COR-L47 (cell line): Measurements from ENCODE around the gene DYSF.
A peak's percentile ranks its signal among the peaks of the same experiment; 100 is the strongest.

Experiments used
- DNase-seq: peaks from one replicate; lab custom pipeline; 2025; lab: John Stamatoyannopoulos, UW

Gene DYSF

GRCh38 chr2:71530211-71530610 lies 76.8 kb downstream of the DYSF start:
- no peak for DNase-seq

DNA sequence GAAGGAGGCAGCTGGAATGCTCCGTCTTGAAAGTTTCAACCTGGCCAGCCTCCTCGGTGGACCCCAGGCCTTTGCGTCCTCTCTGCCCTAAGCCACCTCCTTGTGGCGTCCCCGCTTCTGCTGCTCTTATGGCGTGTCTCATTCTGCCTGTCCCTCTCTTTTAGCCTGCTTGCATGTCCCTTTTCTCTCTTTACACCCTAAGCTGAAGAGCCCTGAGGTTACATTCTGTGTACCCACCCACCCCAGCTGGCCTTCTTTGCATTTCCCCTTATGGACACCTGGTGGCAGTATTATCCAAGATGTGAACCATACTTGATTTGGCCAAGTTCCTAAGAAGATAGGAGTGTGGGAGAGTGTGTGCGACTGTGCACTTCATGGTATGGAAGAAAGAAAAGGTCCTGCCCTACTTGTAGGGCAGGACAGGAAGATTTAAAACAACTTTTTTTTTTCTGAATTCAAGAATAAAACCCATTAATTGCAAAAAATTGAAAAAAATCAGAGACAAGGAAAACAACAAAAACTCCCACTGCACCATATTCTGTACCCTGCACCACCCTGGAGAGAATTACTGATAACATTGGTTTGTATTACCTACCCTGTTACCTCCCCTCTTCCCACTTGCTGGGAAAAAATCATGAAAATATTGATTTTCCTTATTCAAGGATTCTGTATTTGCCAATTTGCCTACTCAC lies 77.4 kb downstream of the DYSF start:
- DNase-seq = peak; percentile 9

- DNase-seq = no peak
Observed at GRCh38 chr2:71531522-71532047, 78.2 kb downstream of the DYSF start.

- DNase-seq = no peak
Observed at GRCh38 chr2:71532327-71532726, 79.0 kb downstream of the DYSF start.

GRCh38 chr2:71534201-71534600 lies 80.8 kb downstream of the DYSF start:
- no peak for DNase-seq

DNA sequence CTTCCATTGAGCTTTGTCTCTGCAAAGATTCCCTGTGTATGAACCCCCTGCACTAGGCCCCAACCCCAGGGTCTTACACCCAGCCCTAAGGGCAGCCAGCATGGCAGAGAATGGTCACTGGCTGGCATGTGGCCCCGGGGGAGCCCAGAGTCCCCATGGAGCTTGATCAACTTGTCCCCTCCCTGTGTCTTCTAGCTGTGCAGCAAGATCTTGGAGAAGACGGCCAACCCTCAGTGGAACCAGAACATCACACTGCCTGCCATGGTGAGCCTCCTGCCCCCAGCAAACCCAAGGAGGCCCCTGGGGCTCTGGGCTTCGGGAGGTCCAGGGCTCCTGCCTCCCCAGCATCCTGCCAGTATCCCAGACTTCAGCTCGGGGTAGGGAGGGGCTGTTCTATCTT lies 81.5 kb downstream of the DYSF start:
- DNase-seq = no peak

GRCh38 chr2:71535526-71535925 lies 82.2 kb downstream of the DYSF start:
- DNase-seq = no peak

DNA sequence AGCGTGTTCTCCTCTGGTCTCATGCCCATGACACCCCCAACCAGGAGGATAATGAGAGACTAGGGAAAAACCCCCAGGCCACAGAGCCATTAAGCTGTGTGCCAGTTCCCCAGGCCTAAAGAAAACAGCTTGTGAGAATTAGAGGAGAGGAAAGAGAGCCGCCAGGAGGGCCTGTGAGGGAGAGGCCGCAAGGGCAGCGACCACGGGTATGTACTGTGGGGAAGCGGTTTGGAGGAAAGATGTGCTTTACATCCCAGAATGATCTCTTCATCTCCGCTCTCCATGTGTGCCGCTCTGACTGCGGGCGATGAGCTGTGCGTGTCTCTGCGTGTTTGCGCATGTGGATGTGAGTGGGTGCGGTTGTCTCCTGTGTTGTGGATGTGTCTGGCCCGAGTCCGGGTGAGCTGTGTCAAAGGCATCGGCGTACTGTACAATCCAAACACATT lies 82.9 kb downstream of the DYSF start:
- DNase-seq = no peak

- DNase-seq = no peak
Observed at GRCh38 chr2:71538241-71538640, 84.9 kb downstream of the DYSF start.

GRCh38 chr2:71538656-71539265 lies 85.4 kb downstream of the DYSF start:
- no peak for DNase-seq

DNA sequence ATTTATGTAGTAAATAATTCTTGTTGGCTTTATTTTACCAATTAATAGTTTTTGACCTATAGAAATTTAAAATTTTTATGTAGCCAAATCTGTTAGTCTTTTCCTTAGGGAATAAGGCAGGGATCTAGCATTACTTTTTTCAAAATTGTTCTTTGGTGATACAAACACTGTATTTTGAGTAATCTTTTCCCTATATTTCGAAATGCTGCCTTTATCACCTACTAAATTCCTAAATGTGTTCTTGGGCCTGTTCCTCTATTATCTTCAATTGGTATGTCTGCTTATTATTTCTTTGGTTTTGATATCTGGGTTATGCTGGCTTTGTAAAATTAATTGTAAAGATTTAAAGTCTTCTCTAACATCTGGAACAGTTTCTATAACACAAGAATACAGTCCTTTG lies 87.5 kb downstream of the DYSF start:
- no peak for DNase-seq

- DNase-seq = no peak
Observed at GRCh38 chr2:71544919-71545571, 91.7 kb downstream of the DYSF start.

DNA sequence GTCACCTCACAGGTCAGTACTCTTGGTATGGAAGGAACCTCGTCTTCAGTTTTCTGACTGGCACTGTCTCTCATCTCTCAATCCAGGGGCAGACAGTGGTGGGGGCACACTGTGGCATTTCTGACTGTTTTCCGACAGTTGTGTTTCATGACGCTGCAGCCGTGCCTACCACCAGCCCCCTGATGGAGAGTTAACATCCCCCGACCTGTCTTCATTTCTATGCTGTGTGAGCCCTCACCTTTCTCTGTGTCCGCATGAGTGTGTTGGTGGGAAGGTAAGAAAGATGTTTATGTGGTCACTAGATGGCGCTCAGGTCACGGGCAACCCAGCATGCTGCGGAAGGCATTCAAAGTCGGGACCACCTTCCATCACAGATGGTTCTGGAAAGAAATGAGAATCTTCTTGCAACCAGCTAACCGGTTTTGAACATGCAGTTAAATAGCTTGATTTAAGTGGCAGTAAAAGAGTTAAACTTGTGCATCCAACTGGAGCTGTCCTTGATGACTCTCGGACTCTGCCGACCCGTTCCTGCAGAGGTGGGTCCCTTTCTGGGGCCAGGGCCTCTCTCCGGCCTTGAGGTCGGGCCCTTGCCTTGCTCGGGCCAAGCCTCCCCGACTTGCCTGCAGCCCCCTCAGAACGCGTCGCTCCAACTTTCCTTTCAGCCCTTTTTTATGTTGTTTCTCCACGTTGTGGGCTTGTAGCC lies 92.4 kb downstream of the DYSF start:
- DNase-seq = peak; percentile 58

DNA sequence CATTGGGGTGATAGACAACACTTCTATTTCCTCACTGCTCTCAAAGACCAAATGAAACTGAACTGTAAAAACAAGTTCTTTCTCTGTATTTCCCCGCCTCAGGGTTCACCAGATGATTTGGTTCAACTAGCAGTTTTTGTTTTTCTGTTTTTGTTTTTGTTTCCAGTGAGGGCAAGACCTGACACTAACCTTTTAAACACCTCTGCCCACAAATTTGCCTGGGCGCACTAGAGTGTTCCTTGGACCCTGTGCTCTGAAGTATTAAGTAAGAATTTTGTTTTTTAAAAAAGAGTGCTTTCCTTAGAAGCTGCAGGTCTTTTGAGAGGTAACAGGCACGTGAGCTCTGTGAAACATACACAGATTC lies 92.9 kb downstream of the DYSF start:
- DNase-seq = no peak

DNA sequence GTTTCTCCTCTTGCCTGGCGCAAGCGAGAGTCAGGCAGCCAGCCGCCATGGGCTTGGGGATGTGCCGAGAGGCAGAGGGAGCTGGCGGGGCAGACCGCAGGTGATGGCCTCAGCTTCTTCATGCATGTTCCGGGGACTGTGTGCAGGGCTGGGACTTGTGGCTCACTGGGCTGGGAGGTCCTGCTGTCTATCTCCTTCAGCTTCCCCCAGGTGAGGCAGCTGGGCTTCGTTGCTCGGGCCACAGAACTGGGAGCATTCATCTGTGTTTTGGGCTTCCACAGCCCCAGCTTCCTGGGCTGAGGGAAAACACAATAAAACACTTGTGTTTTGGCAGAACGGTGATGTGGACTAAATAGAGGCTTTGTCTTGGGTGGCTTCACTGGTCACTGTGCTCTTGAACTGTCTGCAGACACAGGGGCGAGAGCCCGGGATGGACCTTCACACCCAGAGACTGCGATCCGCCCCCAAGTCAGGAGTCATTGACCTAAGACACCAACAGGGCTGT lies 93.5 kb downstream of the DYSF start:
- no peak for DNase-seq

- DNase-seq = no peak
Observed at GRCh38 chr2:71547616-71548285, 94.4 kb downstream of the DYSF start.

GRCh38 chr2:71548646-71549425 lies 95.5 kb downstream of the DYSF start:
- peak; percentile 37 for DNase-seq

- no peak for DNase-seq
Observed at GRCh38 chr2:71550801-71551630, 97.7 kb downstream of the DYSF start.

- DNase-seq = no peak
Observed at GRCh38 chr2:71551631-71551915, 98.2 kb downstream of the DYSF start.

GRCh38 chr2:71552356-71552755 lies 99.0 kb downstream of the DYSF start:
- DNase-seq = no peak
